HCT116 (cell line): Measurements from ENCODE around the gene TNFRSF14. TPM values are rescaled to one million over a fixed set of nuclear protein-coding genes. Genes with fewer than 3 reads are reported as not detected.

Experiments used
- ATAC-seq: fragments of 200-7000 bp; cut with Tn5 transposase; 2 replicates; pipeline ENCODE4 v1.9.1; 2020; ENCODE audit warnings: mild to moderate bottlenecking, moderate library complexity
- BruUV-seq: library from RNA; stranded (reverse); fragments of 400-500 nt; replicated peaks from 2 replicates; lab custom pipeline; 2021; lab: Mats Ljungman, UMichigan
- CTCF ChIA-PET: fragments of 300-600 bp; sonication (Branson Sonifier 250); formaldehyde crosslinking; loops from one replicate; lab custom pipeline; 2021; ENCODE audit warnings: antibody characterized with exemption; lab: Charles Lee
- POLR2A ChIA-PET: fragments of 300-600, 350-600 bp; sonication (Branson Sonifier 250); formaldehyde crosslinking; loops from one replicate; lab custom pipeline; 2021; ENCODE audit warnings: antibody characterized with exemption; lab: Charles Lee
- RAD21 ChIA-PET, 2 experiments: fragments of 300-600 bp; sonication (Branson Sonifier 250); formaldehyde crosslinking; loops; one replicate each; lab custom pipeline; 2023; ENCODE audit warnings: low total read pairs in 2 of 2; ENCODE audit not compliant: uncharacterized antibody in 2 of 2, unreplicated experiment in 2 of 2, low non-redundant PET in 1 of 2; lab: Charles Lee
- DNase-seq: peaks from one replicate; pipeline ENCODE4 v3.0.0-alpha.2; 2010; ENCODE audit warnings: low read depth, low spot score
- H2AFZ ChIP-seq: fragments of 200-600 bp; shearing (Covaris generic), sonication (generic); 2 replicates; pipeline ENCODE4 v1.6.1; 2017; ENCODE audit warnings: low read depth, mixed run types, mixed read lengths, antibody characterized with exemption, low read length; ENCODE audit not compliant: poor library complexity, severe bottlenecking
- H3K27ac ChIP-seq: 2 replicates; pipeline ENCODE4 v1.5.1; 2012; ENCODE audit warnings: low read depth, low read length
- H3K27me3 ChIP-seq: fragments of 200-600 bp; sonication (generic); 2 replicates; pipeline ENCODE4 v1.6.1; 2016; ENCODE audit warnings: mixed run types, low read length, mixed read lengths; ENCODE audit not compliant: insufficient read depth
- H3K36me3 ChIP-seq, 2 experiments: fragments of 200-500 bp in 1 of 2; fragments of 200-600 bp in 1 of 2; sonication (Bioruptor generic) in 1 of 2; sonication (generic) in 1 of 2; 2 replicates each; pipeline versions ENCODE4 v1.5.1 to v1.6.1; 2014 to 2016; ENCODE audit warnings: low read length in 2 of 2, inconsistent platforms in 1 of 2, mixed read lengths in 1 of 2, mixed run types in 1 of 2; ENCODE audit not compliant: insufficient read depth in 2 of 2, control insufficient read depth in 1 of 2
- H3K4me1 ChIP-seq, 2 experiments: fragments of 200-600 bp in 1 of 2; sonication (generic) in 1 of 2; 2 replicates each; pipeline versions ENCODE4 v1.5.1 to v1.6.1; 2012 to 2017; ENCODE audit warnings: low read length in 2 of 2, inconsistent platforms in 1 of 2, mild to moderate bottlenecking in 1 of 2, mixed read lengths in 1 of 2, mixed run types in 1 of 2, moderate library complexity in 1 of 2; ENCODE audit not compliant: insufficient read depth in 2 of 2, control insufficient read depth in 1 of 2
- H3K4me2 ChIP-seq: fragments of 200-600 bp; sonication (generic); 2 replicates; pipeline ENCODE4 v1.6.1; 2017; ENCODE audit warnings: mixed run types, low read length, mixed read lengths
- H3K4me3 ChIP-seq, 2 experiments: fragments of 200-600 bp in 1 of 2; sonication (generic) in 1 of 2; replicated peaks in 1 of 2; 2 replicates each; pipeline ENCODE4 v1.5.1; 2011 to 2016; ENCODE audit warnings: low read length in 2 of 2, control low read depth in 1 of 2, low read depth in 1 of 2, mild to moderate bottlenecking in 1 of 2, mixed read lengths in 1 of 2, mixed run types in 1 of 2
- H3K79me2 ChIP-seq: fragments of 200-600 bp; sonication (generic); 2 replicates; pipeline ENCODE4 v1.6.1; 2017; ENCODE audit warnings: mild to moderate bottlenecking, mixed run types, low read length, moderate library complexity, mixed read lengths; ENCODE audit not compliant: insufficient read depth
- H3K9ac ChIP-seq: fragments of 200-600 bp; sonication (generic); 2 replicates; pipeline ENCODE4 v1.6.1; 2016; ENCODE audit warnings: low read length, mixed read lengths
- H3K9me2 ChIP-seq: fragments of 200-600 bp; sonication (generic), shearing (Covaris generic); 2 replicates; pipeline ENCODE4 v1.6.1; 2017; ENCODE audit warnings: mixed run types, mild to moderate bottlenecking, moderate library complexity; ENCODE audit not compliant: insufficient read depth
- H3K9me3 ChIP-seq, 2 experiments: fragments of 200-500 bp in 1 of 2; fragments of 200-600 bp in 1 of 2; sonication (Bioruptor generic) in 1 of 2; sonication (generic) in 1 of 2; 2 replicates each; pipeline ENCODE4 v1.6.1; 2014 to 2017; ENCODE audit warnings: low read length in 2 of 2, mixed read lengths in 2 of 2, inconsistent platforms in 1 of 2, low read depth in 1 of 2, mild to moderate bottlenecking in 1 of 2, mixed run types in 1 of 2, moderate library complexity in 1 of 2; ENCODE audit not compliant: control insufficient read depth in 1 of 2, insufficient read depth in 1 of 2
- H4K20me1 ChIP-seq: fragments of 200-600 bp; sonication (generic), shearing (Covaris generic); 2 replicates; pipeline ENCODE4 v1.6.1; 2017; ENCODE audit warnings: mixed run types, mild to moderate bottlenecking, moderate library complexity; ENCODE audit not compliant: insufficient read depth
- CBX3 ChIP-seq: IDR thresholded peaks from 2 replicates; pipeline ENCODE4 v1.6.1; 2012; ENCODE audit warnings: low read depth
- EGR1 ChIP-seq: IDR thresholded peaks from 2 replicates; pipeline ENCODE4 v1.6.1; 2012; ENCODE audit warnings: low read depth
- EZH2 ChIP-seq: fragments of 200-600 bp; sonication (generic); IDR thresholded peaks from 2 replicates; pipeline ENCODE4 v1.6.1; 2017; ENCODE audit warnings: antibody characterized with exemption, mixed run types
- EZH2phosphoT487 ChIP-seq: fragments of 200-600 bp; IDR thresholded peaks from 2 replicates; pipeline ENCODE4 v1.6.1; 2018; ENCODE audit warnings: antibody characterized with exemption, borderline replicate concordance
- SP1 ChIP-seq: IDR thresholded peaks from 2 replicates; pipeline ENCODE4 v1.6.1; 2012; ENCODE audit warnings: low read depth
- TCF7L2 ChIP-seq: IDR thresholded peaks from 2 replicates; pipeline ENCODE4 v1.7.0; 2011; ENCODE audit warnings: borderline replicate concordance, inconsistent platforms; ENCODE audit not compliant: insufficient read depth, insufficient read length; ENCODE audit errors: extremely low read depth
- YY1 ChIP-seq: IDR thresholded peaks from 2 replicates; pipeline ENCODE4 v1.6.1; 2011; ENCODE audit warnings: low read length, low read depth, moderate library complexity, mild to moderate bottlenecking; ENCODE audit not compliant: insufficient replicate concordance; ENCODE audit errors: extremely low read depth
- intact Hi-C: fragments of 100-400 bp; cut with micrococcal nuclease; formaldehyde crosslinking; loops from 2 replicates; pipeline ENCODE4 v1.10.0; 2022
- total RNA-seq: library from RNA; stranded (reverse); gene quantifications from one replicate; pipeline ENCODE4 v1.2.1, GENCODE V29; 2021; ENCODE audit not compliant: unreplicated experiment
- TF ChIP-seq, protein P1 (sequence below), 3 experiments: fragments of 200-600 bp in 1 of 3; sonication (generic) in 1 of 3; IDR thresholded peaks in 2 of 3; conservative IDR thresholded peaks in 1 of 3; 2 replicates each; pipeline ENCODE4 v1.5.1; 2012 to 2017; ENCODE audit warnings: low read depth in 2 of 3, low read length in 2 of 3, antibody characterized with exemption in 1 of 3, borderline replicate concordance in 1 of 3, control low read depth in 1 of 3, mild to moderate bottlenecking in 1 of 3, mixed read lengths in 1 of 3, mixed run types in 1 of 3, moderate library complexity in 1 of 3; ENCODE audit not compliant: insufficient read depth in 1 of 3

TNFRSF14 gene
- total RNA-seq, 1 experiment from 2014 or later = 0.66 TPM

GRCh38 chr1:2538872-2539271, 17.3 kb upstream of the TNFRSF14 start:
- H3K36me3 ChIP-seq = no peaks in the 10 kb centered on the region
- H4K20me1 ChIP-seq = no peaks in the 10 kb centered on the region
- H3K79me2 ChIP-seq = no peaks in the 10 kb centered on the region
- H3K9me3 ChIP-seq = no peaks in the 10 kb centered on the region
- H3K4me2 ChIP-seq = no peak overlapping the region
- ChIA-PET POLR2A (no interaction called here), CTCF (interaction anchor here (1.1 kb wide), 1 partner anchor 13 kb away, joined by 3 read pairs; the partner anchor contains the start of gene PANK4), RAD21 (no interaction called here)
- DNase-seq (no peak), ATAC-seq (no peak)
- no peaks in the 10 kb centered on the region for H3K9me2 ChIP-seq
- H3K4me1 ChIP-seq = peaks cover 12 to 27% of the 10 kb centered on the region in 2 experiments; a peak in 3 of 4 replicates
- no peak overlapping the region for H3K4me3 ChIP-seq
- no peak overlapping the region for H3K27ac ChIP-seq
- intact Hi-C loops = no loop called here
- BruUV-seq = no TSS peak
- H2AFZ ChIP-seq = no peak overlapping the region
- no peaks in the 10 kb centered on the region for H3K27me3 ChIP-seq
- TF ChIP-seq YY1 = no peak
- TF ChIP-seq TCF7L2 = no peak
- no peak for TF ChIP-seq EGR1
- no peak for TF ChIP-seq CBX3
- TF ChIP-seq, all 23 proteins: peak for 0
- no peak overlapping the region for H3K9ac ChIP-seq

GRCh38 chr1:2539312-2539907, 16.8 kb upstream of the TNFRSF14 start:
- no peak overlapping the region for H3K27ac ChIP-seq
- H4K20me1 ChIP-seq = no peaks in the 10 kb centered on the region
- no TSS peak for BruUV-seq
- H3K9ac ChIP-seq = no peak overlapping the region
- ATAC-seq (peak; percentile 81), DNase-seq (no peak)
- RAD21 ChIA-PET = no interaction called here
- no peak for TF ChIP-seq SP1
- TF ChIP-seq, protein P1, sequence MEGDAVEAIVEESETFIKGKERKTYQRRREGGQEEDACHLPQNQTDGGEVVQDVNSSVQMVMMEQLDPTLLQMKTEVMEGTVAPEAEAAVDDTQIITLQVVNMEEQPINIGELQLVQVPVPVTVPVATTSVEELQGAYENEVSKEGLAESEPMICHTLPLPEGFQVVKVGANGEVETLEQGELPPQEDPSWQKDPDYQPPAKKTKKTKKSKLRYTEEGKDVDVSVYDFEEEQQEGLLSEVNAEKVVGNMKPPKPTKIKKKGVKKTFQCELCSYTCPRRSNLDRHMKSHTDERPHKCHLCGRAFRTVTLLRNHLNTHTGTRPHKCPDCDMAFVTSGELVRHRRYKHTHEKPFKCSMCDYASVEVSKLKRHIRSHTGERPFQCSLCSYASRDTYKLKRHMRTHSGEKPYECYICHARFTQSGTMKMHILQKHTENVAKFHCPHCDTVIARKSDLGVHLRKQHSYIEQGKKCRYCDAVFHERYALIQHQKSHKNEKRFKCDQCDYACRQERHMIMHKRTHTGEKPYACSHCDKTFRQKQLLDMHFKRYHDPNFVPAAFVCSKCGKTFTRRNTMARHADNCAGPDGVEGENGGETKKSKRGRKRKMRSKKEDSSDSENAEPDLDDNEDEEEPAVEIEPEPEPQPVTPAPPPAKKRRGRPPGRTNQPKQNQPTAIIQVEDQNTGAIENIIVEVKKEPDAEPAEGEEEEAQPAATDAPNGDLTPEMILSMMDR (IDR thresholded peaks at IDR 0.05 in 2 of 3, conservative IDR thresholded peaks at IDR 0.05 in 1 of 3; ENCODE audit: borderline replicate concordance in 1 of 3, insufficient read depth in 1 of 3, low read depth in 2 of 3, low read length in 2 of 3) = peak in 2 of 3 experiments; percentile 55 to 58; a peak in 4 of 6 replicates
- no peak for TF ChIP-seq EZH2
- TF ChIP-seq YY1 = no peak
- TF ChIP-seq EZH2phosphoT487 = no peak
- no peaks in the 10 kb centered on the region for H3K9me2 ChIP-seq
- CTCF ChIA-PET = interaction anchor here (1.1 kb wide), 1 partner anchor 13 kb away, joined by 3 read pairs; the partner anchor contains the start of gene PANK4
- H3K4me1 ChIP-seq = peaks cover 8 to 21% of the 10 kb centered on the region in 2 experiments; a peak in 3 of 4 replicates
- POLR2A ChIA-PET = no interaction called here
- H3K4me3 ChIP-seq = no peak overlapping the region
- intact Hi-C loops = no loop called here
- no peaks in the 10 kb centered on the region for H3K27me3 ChIP-seq
- H3K36me3 ChIP-seq = no peaks in the 10 kb centered on the region
- no peaks in the 10 kb centered on the region for H3K9me3 ChIP-seq
- H2AFZ ChIP-seq = no peak overlapping the region
- no peak overlapping the region for H3K4me2 ChIP-seq
- H3K79me2 ChIP-seq = no peaks in the 10 kb centered on the region
